Stomach (tissue), 9 donors: ENCODE data around the gene OR51A7. TPM values are rescaled to one million over a fixed set of nuclear protein-coding genes. Genes with fewer than 3 reads are reported as not detected.

Experiments used
- DNase-seq, 2 donors: peaks; one replicate each; pipeline versions ENCODE4 v3.0.0 to v3.0.0-alpha.2; 2013 to 2019
- H3K27ac ChIP-seq, 5 donors: fragments of 200-600 bp in 4 of 5; sonication (generic) in 4 of 5; one replicate each; pipeline ENCODE4 v1.5.1; 2013 to 2019; ENCODE audit warnings: mild to moderate bottlenecking in 1 of 5, moderate library complexity in 1 of 5
- H3K27me3 ChIP-seq, 3 donors: fragments of 200-600 bp; sonication (generic); one replicate each; pipeline ENCODE4 v1.5.1; 2017 to 2019; ENCODE audit warnings: mixed run types in 1 of 3
- H3K36me3 ChIP-seq, 4 donors: fragments of 200-600 bp; sonication (generic); 1 replicate in 3 of 4; 2 replicates in 1 of 4; pipeline ENCODE4 v1.5.1; 2016 to 2019
- H3K4me1 ChIP-seq, 4 donors: fragments of 200-600 bp; sonication (generic); one replicate each; pipeline ENCODE4 v1.5.1; 2016 to 2019
- H3K4me3 ChIP-seq, 4 donors: fragments of 200-600 bp; sonication (generic) in 3 of 4; one replicate each; pipeline ENCODE4 v1.5.1; 2016 to 2019; ENCODE audit warnings: mild to moderate bottlenecking in 1 of 4
- H3K9me3 ChIP-seq, 4 donors: fragments of 200-600 bp; sonication (generic); one replicate each; pipeline ENCODE4 v1.5.1; 2016 to 2019
- CTCF ChIP-seq, 7 experiments: fragments of 450-650 bp in 4 of 7; fragments of 200-600 bp in 3 of 7; sonication (generic) in 3 of 7; IDR thresholded peaks; one replicate each; pipeline ENCODE4 v1.5.1; 2016 to 2019; ENCODE audit warnings: antibody characterized with exemption in 7 of 7, control low read depth in 2 of 7, mild to moderate bottlenecking in 1 of 7
- EP300 ChIP-seq: sonication (generic); formaldehyde crosslinking; IDR thresholded peaks from one replicate; pipeline ENCODE4 v1.6.1; 2017; ENCODE audit warnings: antibody characterized with exemption
- POLR2A ChIP-seq, 4 donors: fragments of 450-650 bp; IDR thresholded peaks; one replicate each; pipeline ENCODE4 v1.6.1; 2016; ENCODE audit warnings: antibody characterized with exemption in 4 of 4, control low read depth in 2 of 4, mild to moderate bottlenecking in 1 of 4, moderate library complexity in 1 of 4
- POLR2AphosphoS5 ChIP-seq, 3 donors: sonication (generic); formaldehyde crosslinking; IDR thresholded peaks; one replicate each; pipeline ENCODE4 v1.6.1; 2016; ENCODE audit warnings: antibody characterized with exemption in 3 of 3
- WGBS, 5 donors: extraction: QIAGEN DNeasy Blood & Tissue Kit in 3 of 5; methylation state at CpG; one replicate each; pipeline versions ENCODE4 v1.1.5 to v1.1.7; 2013 to 2018; 5-methylcytosine and 5-hydroxymethylcytosine counted together
- intact Hi-C: fragments of 100-400 bp; cut with DNase I; formaldehyde crosslinking; loops from one replicate; pipeline ENCODE4 v1.15.1; 2023; ENCODE audit warnings: low total_unique reads
- polyA plus RNA-seq, 3 donors: library from polyadenylated mRNA; stranded (reverse); fragments of 200-250 nt; gene quantifications; one replicate each; pipeline ENCODE4 v1.2.3, GENCODE V29; 2013
- total RNA-seq, 5 donors: library from RNA; depleted of rRNA; stranded (reverse); fragments of >200 nt; gene quantifications; one replicate each; pipeline versions ENCODE4 v1.1.0 to v1.2.3, GENCODE V29; 2014 to 2016
- donor health status: healthy with polysubstance abuse.
- donor health status: Bipolar disorder and iron deficiency.
- donor health status: healthy.

The OR51A7 gene
- total and polyA plus RNA-seq, 8 donors, result not detected

- WGBS, 5 donors, result 82 to 95% (median 86%) methylated on average over 3 of the region's 3 CpGs
- H3K4me1 ChIP-seq, result no peaks in the 10 kb centered on the region
- no peak overlapping the region for H3K4me3 ChIP-seq
- H3K36me3 ChIP-seq, result no peaks in the 10 kb centered on the region
- intact Hi-C loops, result no loop called here
- H3K27ac ChIP-seq, result no peak overlapping the region
- no peaks in the 10 kb centered on the region for H3K9me3 ChIP-seq
- DNase-seq, result no peak
- TF ChIP-seq POLR2A (IDR thresholded peaks at IDR 0.05) (no peak), EP300 (no peak), CTCF (IDR thresholded peaks at IDR 0.05) (no peak), POLR2AphosphoS5 (IDR thresholded peaks at IDR 0.05) (no peak)
- H3K27me3 ChIP-seq, result no peaks in the 10 kb centered on the region
These were observed 19.2 kb upstream of the OR51A7 start for GRCh38 chr11:4884361-4884760.

DNA sequence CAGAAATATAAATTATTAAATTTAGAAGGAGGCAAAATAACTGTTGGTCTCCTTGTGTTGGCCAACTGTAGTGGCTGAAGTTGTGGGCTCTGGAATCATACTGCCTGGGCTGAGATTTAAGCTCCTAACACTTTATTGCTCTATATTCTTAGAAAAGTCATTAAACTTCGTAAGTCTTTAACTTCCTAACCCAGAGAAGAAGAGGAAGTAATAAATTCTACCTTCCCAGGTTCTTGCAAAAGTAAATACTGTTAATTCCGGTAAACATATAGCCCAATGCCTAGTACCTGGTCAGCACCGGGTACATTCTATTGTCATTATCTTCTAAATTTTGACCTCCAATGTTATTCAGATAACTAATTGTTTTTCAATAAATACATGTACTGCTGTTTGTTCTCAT, 17.4 kb upstream of the OR51A7 start:
- Histone ChIP-seq H3K27ac (no peak overlapping the region), H3K27me3 (no peaks in the 10 kb centered on the region), H3K36me3 (no peaks in the 10 kb centered on the region), H3K9me3 (no peaks in the 10 kb centered on the region), H3K4me1 (no peaks in the 10 kb centered on the region), H3K4me3 (no peak overlapping the region)
- no peak for DNase-seq
- intact Hi-C loops, result no loop called here
- WGBS, 5 donors, result 20 to 53% (median 44%) methylated on average over 3 of the region's 3 CpGs
- TF ChIP-seq POLR2A (IDR thresholded peaks at IDR 0.05) (no peak), EP300 (no peak), POLR2AphosphoS5 (IDR thresholded peaks at IDR 0.05) (no peak)

- no peak for TF ChIP-seq CTCF (IDR thresholded peaks at IDR 0.05)
- TF ChIP-seq EP300, result no peak
- no peak for TF ChIP-seq POLR2A (IDR thresholded peaks at IDR 0.05)
- TF ChIP-seq POLR2AphosphoS5 (IDR thresholded peaks at IDR 0.05), result no peak
- no peak overlapping the region for H3K27ac ChIP-seq
- H3K27me3 ChIP-seq, result no peaks in the 10 kb centered on the region
- WGBS, 5 donors, result 0% methylated on average over 1 of the region's 1 CpG
- H3K4me3 ChIP-seq, result no peak overlapping the region
- H3K9me3 ChIP-seq, result no peaks in the 10 kb centered on the region
- no peak for DNase-seq
- H3K36me3 ChIP-seq, result no peaks in the 10 kb centered on the region
- intact Hi-C loops, result no loop called here
- no peaks in the 10 kb centered on the region for H3K4me1 ChIP-seq
These were observed 16.0 kb upstream of the OR51A7 start for GRCh38 chr11:4887591-4887990.

- intact Hi-C loops, result no loop called here
- no peaks in the 10 kb centered on the region for H3K36me3 ChIP-seq
- TF ChIP-seq CTCF (IDR thresholded peaks at IDR 0.05), result no peak
- no peak for TF ChIP-seq POLR2AphosphoS5 (IDR thresholded peaks at IDR 0.05)
- no peak for TF ChIP-seq EP300
- no peak for TF ChIP-seq POLR2A (IDR thresholded peaks at IDR 0.05)
- no peaks in the 10 kb centered on the region for H3K27me3 ChIP-seq
- H3K4me1 ChIP-seq, result no peaks in the 10 kb centered on the region
- H3K27ac ChIP-seq, result no peak overlapping the region
- 75 to 93% (median 82%) methylated on average over 2 of the region's 2 CpGs for WGBS, 5 donors
- H3K4me3 ChIP-seq, result no peak overlapping the region
- H3K9me3 ChIP-seq, result no peaks in the 10 kb centered on the region
- no peak for DNase-seq
These were observed 13.3 kb upstream of the OR51A7 start for GRCh38 chr11:4890279-4890678.

- Histone ChIP-seq H3K4me3 (no peak overlapping the region), H3K9me3 (no peaks in the 10 kb centered on the region), H3K27me3 (no peaks in the 10 kb centered on the region), H3K27ac (no peak overlapping the region), H3K4me1 (no peaks in the 10 kb centered on the region), H3K36me3 (no peaks in the 10 kb centered on the region)
- 83 to 97% (median 90%) methylated on average over 1 of the region's 1 CpG for WGBS, 5 donors
- TF ChIP-seq EP300, result no peak
- TF ChIP-seq POLR2AphosphoS5 (IDR thresholded peaks at IDR 0.05), result no peak
- TF ChIP-seq CTCF (IDR thresholded peaks at IDR 0.05), result peak in 1 of 7 experiments; percentile 20
- TF ChIP-seq POLR2A (IDR thresholded peaks at IDR 0.05), result no peak
- intact Hi-C loops, result no loop called here
- peak in 1 of 2 donors; percentile 5 for DNase-seq
These were observed 11.5 kb upstream of the OR51A7 start for GRCh38 chr11:4891996-4892640.
